ENCODE measurements around the gene WDR18.

DNA sequence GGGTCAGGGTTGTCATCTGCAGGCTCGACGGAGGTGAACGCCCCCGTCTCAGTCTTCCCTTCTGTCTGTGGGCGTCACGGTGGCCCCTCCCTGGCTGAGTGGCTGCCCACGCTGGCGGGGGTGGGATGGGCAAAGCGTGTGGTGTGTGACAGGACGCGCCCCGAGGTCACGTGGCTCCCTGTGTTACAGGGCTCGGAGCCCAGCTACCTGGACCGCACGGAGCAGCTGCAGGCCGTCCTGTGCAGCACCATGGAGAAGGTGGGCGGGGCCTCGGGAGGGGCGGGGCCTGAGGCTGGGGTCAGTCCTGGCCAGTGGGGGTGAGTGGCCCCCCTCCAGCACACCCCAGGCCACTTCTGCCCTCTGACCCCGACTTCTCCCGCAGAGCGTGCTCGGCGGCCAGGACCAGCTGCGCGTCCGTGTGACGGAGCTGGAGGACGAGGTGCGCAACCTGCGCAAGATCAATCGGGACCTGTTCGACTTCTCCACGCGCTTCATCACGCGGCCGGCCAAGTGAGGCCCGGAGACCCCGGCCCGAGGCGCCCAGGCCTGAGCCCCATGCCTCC is 9.8 kb downstream of the WDR18 start:
- TF ChIP-seq JUND (IDR thresholded peaks at IDR 0.05; ENCODE audit: low read length) = no peak
- no peak for TF ChIP-seq GTF2F1 (IDR thresholded peaks at IDR 0.05; ENCODE audit: borderline replicate concordance, low read depth, low read length)
- TF ChIP-seq POLR2AphosphoS5 (IDR thresholded peaks at IDR 0.05; ENCODE audit: low read depth, low read length) = no peak
- TF ChIP-seq BRCA1 (IDR thresholded peaks at IDR 0.05; ENCODE audit: low read depth, low read length) = no peak
- TF ChIP-seq JUN (IDR thresholded peaks at IDR 0.05; ENCODE audit: low read depth, low read length) = no peak
- no peak for TF ChIP-seq ZNF274 (IDR thresholded peaks at IDR 0.05; ENCODE audit: borderline replicate concordance, extremely low read depth, low read length)
- TF ChIP-seq, protein P1, sequence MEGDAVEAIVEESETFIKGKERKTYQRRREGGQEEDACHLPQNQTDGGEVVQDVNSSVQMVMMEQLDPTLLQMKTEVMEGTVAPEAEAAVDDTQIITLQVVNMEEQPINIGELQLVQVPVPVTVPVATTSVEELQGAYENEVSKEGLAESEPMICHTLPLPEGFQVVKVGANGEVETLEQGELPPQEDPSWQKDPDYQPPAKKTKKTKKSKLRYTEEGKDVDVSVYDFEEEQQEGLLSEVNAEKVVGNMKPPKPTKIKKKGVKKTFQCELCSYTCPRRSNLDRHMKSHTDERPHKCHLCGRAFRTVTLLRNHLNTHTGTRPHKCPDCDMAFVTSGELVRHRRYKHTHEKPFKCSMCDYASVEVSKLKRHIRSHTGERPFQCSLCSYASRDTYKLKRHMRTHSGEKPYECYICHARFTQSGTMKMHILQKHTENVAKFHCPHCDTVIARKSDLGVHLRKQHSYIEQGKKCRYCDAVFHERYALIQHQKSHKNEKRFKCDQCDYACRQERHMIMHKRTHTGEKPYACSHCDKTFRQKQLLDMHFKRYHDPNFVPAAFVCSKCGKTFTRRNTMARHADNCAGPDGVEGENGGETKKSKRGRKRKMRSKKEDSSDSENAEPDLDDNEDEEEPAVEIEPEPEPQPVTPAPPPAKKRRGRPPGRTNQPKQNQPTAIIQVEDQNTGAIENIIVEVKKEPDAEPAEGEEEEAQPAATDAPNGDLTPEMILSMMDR (IDR thresholded peaks at IDR 0.05; ENCODE audit: control extremely low read depth in 1 of 3, insufficient read depth in 1 of 3, low read depth in 1 of 3, low read length in 3 of 3) = no peak
- no peak for TF ChIP-seq SRF (IDR thresholded peaks at IDR 0.05; ENCODE audit: low read depth, low read length)
- no peak for TF ChIP-seq CHD2 (IDR thresholded peaks at IDR 0.05; ENCODE audit: low read length)
- TF ChIP-seq SP2 (IDR thresholded peaks at IDR 0.05; ENCODE audit: low read length) = no peak

Measured in H1 (cell line).